NCI-H187 treated with DMSO at 0.1 percent for 48 hours (cell line): ENCODE measurements around the gene MARCHF3.
A peak's percentile ranks its signal among the peaks of the same experiment; 100 is the strongest.
"Not testable (repeated sequence)": the region's sequence is repeated elsewhere in the genome, so short reads cannot be mapped to it uniquely, and the experiment has no call there.

Experiments used
- DNase-seq: peaks from one replicate; lab custom pipeline; 2025; lab: John Stamatoyannopoulos, UW

The MARCHF3 gene

DNA sequence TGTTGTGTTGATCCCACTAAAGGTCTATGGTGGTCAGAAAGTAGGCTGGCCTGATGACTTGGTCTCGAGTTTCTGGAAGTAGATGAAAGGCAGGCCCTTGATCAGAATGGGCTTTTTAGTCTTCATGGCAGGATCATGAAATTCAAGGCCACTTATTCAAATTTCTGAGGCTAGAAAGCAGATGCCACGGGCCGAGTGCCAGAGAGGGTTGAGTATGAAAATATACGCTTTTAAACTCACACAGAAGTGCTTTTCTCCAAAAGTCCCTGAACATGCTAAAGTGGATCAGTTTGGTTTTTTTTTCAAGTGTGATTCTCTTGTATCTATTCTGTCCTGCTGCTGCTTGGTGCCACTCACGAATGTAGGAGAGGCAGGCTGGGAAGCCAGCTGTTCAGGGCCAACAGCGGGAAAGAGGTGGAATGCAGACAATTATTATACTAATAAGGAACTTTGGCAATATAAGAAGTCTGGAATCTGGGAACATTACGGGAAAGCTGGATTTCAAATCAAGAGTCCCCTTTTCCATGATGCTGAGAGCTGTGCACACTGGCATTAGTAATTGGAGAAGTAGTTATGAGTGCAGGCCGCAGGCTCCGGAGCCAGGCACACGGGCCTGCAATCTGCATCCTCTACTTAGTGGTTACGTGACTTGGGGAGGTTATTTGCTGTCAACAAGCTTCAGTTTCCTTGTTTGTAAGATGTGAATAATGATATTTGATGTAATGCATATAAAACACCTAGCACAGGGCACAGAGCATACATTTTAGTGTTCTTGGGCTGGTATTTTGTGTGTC is 157.6 kb downstream of the MARCHF3 start:
- no peak for DNase-seq

DNA sequence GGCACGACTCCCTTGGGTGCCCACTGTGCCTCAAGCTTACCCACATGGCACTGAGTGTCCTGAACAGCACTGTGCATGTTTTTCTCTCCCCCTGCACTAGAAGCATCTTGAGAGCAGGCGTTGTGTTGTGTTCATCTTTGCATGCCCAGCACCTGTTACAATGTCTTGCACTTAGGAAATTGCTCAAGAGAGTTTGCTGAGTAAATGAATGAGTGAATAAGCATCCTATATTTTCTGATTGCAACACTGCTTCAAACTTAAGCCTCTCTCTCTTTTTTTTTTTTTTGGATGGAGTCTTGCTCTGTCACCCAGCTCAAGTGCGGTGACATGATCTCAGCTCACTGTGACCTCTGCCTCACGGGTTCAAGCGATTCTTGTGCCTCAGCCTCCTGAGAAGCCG is 158.9 kb downstream of the MARCHF3 start:
- no peak for DNase-seq

- peak; percentile 35 for DNase-seq
Observed at GRCh38 chr5:126869005-126869451, 161.3 kb downstream of the MARCHF3 start.

GRCh38 chr5:126868338-126869004 is 161.9 kb downstream of the MARCHF3 start:
- DNase-seq = no peak

DNA sequence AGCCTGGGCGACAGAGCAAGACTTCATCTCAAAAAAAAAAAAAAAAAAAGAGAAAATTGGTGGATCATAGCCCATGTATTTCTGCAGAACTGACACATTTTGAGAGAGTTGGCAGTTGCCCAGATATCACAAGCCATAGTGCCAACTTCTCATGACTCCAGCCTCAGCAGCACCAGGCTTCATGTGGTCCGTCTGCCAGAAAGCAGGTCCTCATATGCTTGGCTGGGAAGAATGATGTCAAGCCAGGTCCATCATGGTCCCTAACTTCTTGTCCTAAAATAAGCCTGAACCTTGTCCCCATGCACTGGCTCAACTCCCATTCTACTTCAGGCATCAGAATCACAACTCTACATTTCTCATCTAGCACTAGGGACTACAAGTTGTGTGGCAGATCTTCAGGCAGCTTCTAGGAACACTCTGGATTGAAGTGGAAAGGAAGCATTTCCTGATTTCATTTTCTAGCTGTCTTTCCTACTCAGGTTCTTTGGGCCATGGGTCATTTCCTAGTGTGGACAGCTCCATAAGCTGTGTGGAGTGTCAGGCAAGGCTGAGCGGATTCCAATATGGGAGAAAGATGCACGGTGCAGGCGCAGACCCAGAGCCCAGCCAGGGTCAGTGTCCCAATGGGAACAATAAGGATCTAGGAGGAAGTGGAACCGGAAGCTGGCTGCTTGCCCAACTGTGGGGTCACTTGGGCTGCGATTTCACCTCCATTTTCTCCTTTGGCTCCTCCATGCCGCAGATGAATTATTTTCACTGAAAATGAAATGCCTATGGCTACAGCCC is 163.3 kb downstream of the MARCHF3 start:
- DNase-seq = no peak

GRCh38 chr5:126865299-126865698 is 165.1 kb downstream of the MARCHF3 start:
- DNase-seq = no peak

DNA sequence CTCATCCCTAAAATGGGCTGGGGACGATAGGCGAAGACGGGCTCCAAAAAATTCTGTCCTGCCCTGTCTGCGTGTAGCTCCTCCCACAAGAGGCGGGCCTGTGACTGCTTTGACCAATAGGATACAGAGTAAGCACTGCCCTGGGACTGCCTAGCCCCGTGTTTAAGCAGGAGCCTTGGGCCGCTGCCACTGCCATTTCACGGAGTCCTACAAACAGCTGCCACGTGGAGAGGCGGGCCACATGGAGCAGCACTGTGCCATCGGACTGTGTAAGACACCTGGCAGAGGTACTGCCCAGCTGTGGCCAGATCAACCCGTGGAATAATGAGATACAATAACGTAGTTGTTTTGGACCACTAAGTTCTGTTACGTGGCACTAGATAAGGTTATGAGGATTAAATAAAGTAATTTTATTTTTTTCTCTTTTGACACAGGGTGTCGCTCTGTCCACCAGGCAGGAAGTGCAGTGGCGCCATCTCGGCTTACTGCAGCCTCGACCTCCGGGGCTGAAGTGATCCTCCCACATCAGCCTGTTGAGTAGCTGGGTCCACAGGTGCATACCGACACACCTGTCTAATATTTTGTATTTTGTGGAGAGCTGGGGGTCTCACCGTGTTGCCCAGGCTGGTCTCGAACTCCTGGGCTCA is 166.2 kb downstream of the MARCHF3 start:
- no peak for DNase-seq

GRCh38 chr5:126863402-126863801 is 167.0 kb downstream of the MARCHF3 start:
- DNase-seq = no peak

GRCh38 chr5:126858441-126858840 is 171.9 kb downstream of the MARCHF3 start:
- no peak for DNase-seq

GRCh38 chr5:126857472-126858410 is 172.6 kb downstream of the MARCHF3 start:
- no peak for DNase-seq

DNA sequence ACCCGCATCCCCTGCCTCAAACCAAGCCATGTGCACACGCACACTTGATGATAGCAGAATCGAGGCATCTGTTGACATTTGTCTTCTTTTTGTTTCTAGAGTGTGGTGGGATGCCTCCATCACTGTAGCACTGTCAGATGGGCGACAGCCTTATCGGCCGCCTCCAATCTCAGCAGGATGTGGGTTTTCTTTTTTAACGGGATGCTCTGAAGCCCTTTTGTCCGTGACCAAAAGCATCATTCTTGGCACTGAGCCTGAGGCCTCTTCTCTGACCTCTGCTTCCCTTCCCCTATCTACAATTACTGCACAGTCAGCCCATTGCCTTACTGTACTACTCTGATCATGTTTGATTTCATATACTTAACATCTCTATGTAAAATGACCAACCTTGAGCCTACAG is 175.1 kb downstream of the MARCHF3 start:
- DNase-seq = no peak

- no peak for DNase-seq
Observed at GRCh38 chr5:126854526-126855110, 175.7 kb downstream of the MARCHF3 start.

- not testable (repeated sequence) for DNase-seq
Observed at GRCh38 chr5:126853541-126854307, 176.6 kb downstream of the MARCHF3 start.

DNA sequence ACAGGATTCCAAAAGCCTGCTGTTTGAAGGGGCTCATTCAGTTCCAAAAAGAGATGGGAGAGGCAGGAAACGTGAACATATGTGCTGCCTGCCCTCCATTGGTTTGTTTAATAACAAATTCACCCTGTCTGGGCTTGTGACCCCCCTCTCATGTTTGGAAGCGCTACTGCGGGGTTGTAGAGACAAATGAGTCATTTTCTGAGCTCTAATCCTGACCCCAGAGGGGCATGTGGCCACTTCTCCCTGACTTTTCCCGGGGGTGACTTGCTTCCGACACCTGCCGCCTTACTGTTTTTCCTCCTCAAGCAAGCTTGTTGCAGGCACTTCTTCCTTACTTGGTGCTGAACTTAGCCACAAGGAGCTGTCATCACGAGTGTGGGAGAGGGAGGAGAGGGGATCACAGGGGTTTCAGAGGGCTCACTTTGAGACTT is 177.5 kb downstream of the MARCHF3 start:
- no peak for DNase-seq

- no peak for DNase-seq
Observed at GRCh38 chr5:126852091-126852571, 178.2 kb downstream of the MARCHF3 start.

GRCh38 chr5:126851501-126852011 is 178.8 kb downstream of the MARCHF3 start:
- no peak for DNase-seq

DNA sequence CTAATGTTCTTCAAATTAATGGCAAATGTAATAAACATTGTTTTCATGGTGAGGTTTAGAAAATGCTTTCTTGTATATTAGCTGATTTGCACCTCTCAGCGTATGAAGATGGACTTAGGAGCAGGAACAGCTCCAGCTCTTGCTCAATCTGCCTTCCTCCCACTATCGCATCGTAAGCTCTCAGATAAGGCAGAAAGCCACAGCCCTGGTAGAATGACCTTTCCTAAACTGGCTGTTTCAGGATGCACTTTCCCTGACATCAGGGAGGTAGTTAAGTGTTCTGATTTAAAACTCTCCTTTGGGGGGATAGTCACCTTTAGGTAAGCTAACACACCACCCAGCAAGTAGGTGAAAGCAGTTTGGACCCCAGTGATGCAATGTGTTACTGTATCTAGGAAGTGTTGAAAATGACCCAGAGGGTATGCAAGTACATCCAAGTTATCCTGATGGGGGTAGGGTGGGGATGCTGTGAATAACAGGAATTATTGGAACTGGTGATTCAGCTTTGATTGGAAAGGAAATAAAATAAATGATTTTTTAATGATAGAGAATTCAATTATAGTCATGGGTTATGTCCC is 181.2 kb downstream of the MARCHF3 start:
- no peak for DNase-seq

GRCh38 chr5:126848253-126848652 is 182.1 kb downstream of the MARCHF3 start:
- DNase-seq = no peak

DNA sequence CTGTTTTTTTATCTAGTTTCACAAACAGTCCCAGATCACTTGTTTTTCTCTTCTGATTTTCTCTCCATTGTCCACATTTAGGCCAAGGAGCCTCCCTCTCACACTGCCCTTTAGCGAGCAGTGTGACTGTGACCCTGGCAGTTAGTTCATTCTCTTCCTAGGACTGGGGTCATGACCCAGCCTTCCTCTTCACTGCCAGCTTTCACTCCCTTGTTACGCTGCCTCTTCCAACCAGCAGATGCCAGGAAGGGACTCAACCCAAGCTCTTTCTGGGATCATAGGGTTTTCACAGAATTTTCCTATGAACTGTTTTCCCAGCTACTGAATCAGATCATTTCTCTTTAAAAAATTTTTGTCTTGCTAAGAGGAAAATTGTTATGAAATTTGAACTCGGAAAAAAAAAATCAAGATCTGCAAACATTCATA is 182.5 kb downstream of the MARCHF3 start:
- DNase-seq = no peak
